Measurements from ENCODE around the gene OPN1SW. TPM values are rescaled to one million over a fixed set of nuclear protein-coding genes. Genes with fewer than 3 reads are reported as not detected.

The OPN1SW gene
- not detected for total RNA-seq (ENCODE audit: unreplicated experiment)
- long read RNA-seq: 0 reads

DNA sequence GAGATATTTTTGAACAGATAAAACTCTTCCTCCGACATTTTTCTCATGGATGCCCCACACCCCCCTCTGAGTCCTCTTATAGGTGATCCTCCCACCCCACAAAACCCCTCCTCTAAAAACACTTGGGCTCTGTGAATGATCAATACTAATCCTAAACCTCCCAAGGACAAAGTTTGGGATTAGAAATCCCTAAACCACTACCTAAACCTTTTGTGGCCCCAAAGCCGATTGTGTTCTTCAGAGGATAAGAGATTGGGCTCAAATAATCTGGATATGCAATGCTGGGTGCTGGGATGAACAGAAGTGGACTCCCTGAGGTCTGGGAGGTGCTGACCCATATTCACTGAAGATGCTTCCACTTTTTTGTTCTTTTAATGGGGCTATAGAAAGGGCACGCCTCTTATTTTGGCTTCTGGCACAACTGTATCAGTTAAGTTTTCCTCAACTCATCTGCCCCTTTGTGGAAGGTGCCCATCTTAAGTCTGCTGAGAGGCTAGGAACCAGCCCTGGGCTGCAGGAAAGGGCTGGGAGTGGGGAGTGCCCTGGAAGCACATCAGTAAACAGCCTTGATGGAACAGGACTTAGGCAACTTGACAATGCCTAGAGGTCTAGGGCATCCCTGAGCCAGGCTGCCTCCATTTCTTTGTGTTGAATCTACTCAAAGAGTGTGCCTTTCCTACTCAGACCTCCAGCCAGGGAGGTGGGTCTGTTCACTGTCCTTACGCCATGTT, at the start of gene OPN1SW:
OPN1SW (minus strand) TSS at position 51 of the 731 bp plus-strand sequence; CDS start at position 38, 13 bp downstream.
- DNase-seq: no peak
- Mint-ChIP-seq H3K9me3 (ENCODE audit: unreplicated experiment) (peaks cover 13% of the 10 kb centered on the region), H3K4me1 (ENCODE audit: low read depth, unreplicated experiment) (no peaks in the 10 kb centered on the region), H3K27me3 (ENCODE audit: unreplicated experiment) (peaks cover 3% of the 10 kb centered on the region), H3K36me3 (ENCODE audit: unreplicated experiment) (peaks cover 18% of the 10 kb centered on the region), H3K4me3 (ENCODE audit: unreplicated experiment) (no peak within 1 kb of the TSS), H3K27ac (ENCODE audit: unreplicated experiment) (no peak within 1 kb of the TSS)
- TF ChIP-seq CTCF (IDR thresholded peaks at IDR 0.05; ENCODE audit: partially characterized antibody, unreplicated experiment): no peak

- H3K27me3 Mint-ChIP-seq (ENCODE audit: unreplicated experiment): peaks cover 10% of the 10 kb centered on the region
- H3K36me3 Mint-ChIP-seq (ENCODE audit: unreplicated experiment): peaks cover 7% of the 10 kb centered on the region
- H3K4me3 Mint-ChIP-seq (ENCODE audit: unreplicated experiment): no peak overlapping the region
- no peak for TF ChIP-seq CTCF (IDR thresholded peaks at IDR 0.05; ENCODE audit: partially characterized antibody, unreplicated experiment)
- peaks cover 5% of the 10 kb centered on the region for H3K9me3 Mint-ChIP-seq (ENCODE audit: unreplicated experiment)
- no peak overlapping the region for H3K27ac Mint-ChIP-seq (ENCODE audit: unreplicated experiment)
- DNase-seq: no peak
- peaks cover 6% of the 10 kb centered on the region for H3K4me1 Mint-ChIP-seq (ENCODE audit: low read depth, unreplicated experiment)
Measured at GRCh38 chr7:128821724-128822123, 46.1 kb upstream of the OPN1SW start.

DNA sequence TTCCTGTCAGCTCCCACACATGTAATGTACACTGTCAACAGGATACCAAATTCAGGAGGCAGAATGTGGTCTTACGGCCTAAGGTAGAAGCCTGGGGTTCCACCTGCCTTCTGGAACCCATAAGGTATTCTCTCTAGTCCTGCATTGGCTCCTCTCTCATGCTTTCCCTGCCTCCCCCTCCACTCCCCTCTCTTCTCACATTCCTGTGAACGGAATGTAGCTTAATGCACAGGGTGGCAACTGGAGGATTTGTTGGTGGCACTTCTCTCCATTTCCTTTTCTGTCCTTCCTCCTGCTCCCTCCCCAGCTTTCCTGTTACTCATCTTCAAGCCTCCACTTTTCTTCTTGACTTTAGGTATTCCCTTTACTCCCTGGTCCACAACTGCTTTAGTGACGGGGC, 43.1 kb upstream of the OPN1SW start:
- Mint-ChIP-seq H3K36me3 (ENCODE audit: unreplicated experiment) (peaks cover 17% of the 10 kb centered on the region), H3K4me1 (ENCODE audit: low read depth, unreplicated experiment) (peaks cover 19% of the 10 kb centered on the region), H3K27ac (ENCODE audit: unreplicated experiment) (no peak overlapping the region), H3K27me3 (ENCODE audit: unreplicated experiment) (peaks cover 7% of the 10 kb centered on the region), H3K4me3 (ENCODE audit: unreplicated experiment) (no peak overlapping the region), H3K9me3 (ENCODE audit: unreplicated experiment) (peaks cover 11% of the 10 kb centered on the region)
- no peak for TF ChIP-seq CTCF (IDR thresholded peaks at IDR 0.05; ENCODE audit: partially characterized antibody, unreplicated experiment)
- no peak for DNase-seq

DNA sequence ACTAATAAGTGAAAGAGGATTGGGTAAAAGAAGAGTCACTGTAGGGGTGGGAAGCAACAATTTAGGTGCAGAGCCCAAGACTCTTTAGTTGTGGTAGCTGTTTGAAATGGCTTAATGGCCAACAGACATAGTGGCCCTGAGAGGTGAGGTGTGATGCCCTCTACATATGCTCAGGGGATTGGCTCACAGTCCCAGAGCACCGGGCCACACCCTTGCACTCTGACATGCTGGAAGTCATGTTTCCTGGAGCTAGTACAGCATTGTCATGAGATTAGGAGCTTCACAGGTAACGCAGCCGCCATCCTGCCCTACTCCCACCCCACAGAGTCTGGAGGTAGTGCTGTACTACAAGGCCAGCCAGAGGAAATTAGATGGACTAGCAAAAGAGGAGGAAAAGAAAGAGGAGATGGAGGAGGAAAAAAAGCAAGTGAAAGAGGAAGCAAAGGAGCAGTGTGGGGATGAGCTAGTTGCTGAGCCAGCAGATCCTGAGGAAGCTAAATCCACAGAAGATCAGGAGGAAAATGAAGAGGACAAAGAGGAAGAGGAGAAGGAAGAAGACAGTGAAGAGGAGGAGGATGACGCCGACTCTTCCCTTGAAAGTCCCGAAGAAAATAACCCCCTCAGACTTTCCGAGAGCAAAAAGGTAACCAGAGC, 39.8 kb upstream of the OPN1SW start:
- H3K4me3 Mint-ChIP-seq (ENCODE audit: unreplicated experiment): no peak overlapping the region
- peaks cover 19% of the 10 kb centered on the region for H3K4me1 Mint-ChIP-seq (ENCODE audit: low read depth, unreplicated experiment)
- no peak for DNase-seq
- peaks cover 11% of the 10 kb centered on the region for H3K9me3 Mint-ChIP-seq (ENCODE audit: unreplicated experiment)
- no peak for TF ChIP-seq CTCF (IDR thresholded peaks at IDR 0.05; ENCODE audit: partially characterized antibody, unreplicated experiment)
- peaks cover 17% of the 10 kb centered on the region for H3K36me3 Mint-ChIP-seq (ENCODE audit: unreplicated experiment)
- H3K27me3 Mint-ChIP-seq (ENCODE audit: unreplicated experiment): peaks cover 4% of the 10 kb centered on the region
- H3K27ac Mint-ChIP-seq (ENCODE audit: unreplicated experiment): peak overlapping the region; percentile 6

- no peak for TF ChIP-seq CTCF (IDR thresholded peaks at IDR 0.05; ENCODE audit: partially characterized antibody, unreplicated experiment)
- Mint-ChIP-seq H3K4me1 (ENCODE audit: low read depth, unreplicated experiment) (peaks cover 16% of the 10 kb centered on the region), H3K4me3 (ENCODE audit: unreplicated experiment) (no peak overlapping the region), H3K27ac (ENCODE audit: unreplicated experiment) (peak overlapping the region; percentile 80), H3K9me3 (ENCODE audit: unreplicated experiment) (peaks cover 9% of the 10 kb centered on the region), H3K27me3 (ENCODE audit: unreplicated experiment) (peaks cover 4% of the 10 kb centered on the region), H3K36me3 (ENCODE audit: unreplicated experiment) (peaks cover 17% of the 10 kb centered on the region)
- DNase-seq: peak; percentile 49
Measured at GRCh38 chr7:128814499-128814898, 38.9 kb upstream of the OPN1SW start.

Data from glutamatergic neuron (in vitro differentiated cells).